Spleen (tissue), 7 donors: ENCODE data around the gene STEAP4.

Source experiments
- POLR2AphosphoS5 ChIP-seq, 3 donors: sonication (generic); formaldehyde crosslinking; IDR thresholded peaks; one replicate each; pipeline ENCODE4 v1.5.1; 2017; ENCODE audit warnings: antibody characterized with exemption in 3 of 3
- TF ChIP-seq, protein P1 (sequence below), 11 experiments: fragments of 200-600 bp in 7 of 11; fragments of 450-650 bp in 4 of 11; sonication (generic) in 4 of 11; IDR thresholded peaks in 8 of 11; conservative IDR thresholded peaks in 3 of 11; 1 replicate in 7 of 11; 2 replicates in 4 of 11; pipeline versions ENCODE4 v1.4.0 to v1.8.0; 2016 to 2021; ENCODE audit warnings: antibody characterized with exemption in 11 of 11, inconsistent platforms in 4 of 11, mild to moderate bottlenecking in 1 of 11
- donor health status: DM: no; HTN: no; CAD: no; lungs with moderate emphysema.
- donor health status: DM: no; HTN: no; CAD: no.
- donor health status: DM: no; HTN: no; CAD: no.

DNA sequence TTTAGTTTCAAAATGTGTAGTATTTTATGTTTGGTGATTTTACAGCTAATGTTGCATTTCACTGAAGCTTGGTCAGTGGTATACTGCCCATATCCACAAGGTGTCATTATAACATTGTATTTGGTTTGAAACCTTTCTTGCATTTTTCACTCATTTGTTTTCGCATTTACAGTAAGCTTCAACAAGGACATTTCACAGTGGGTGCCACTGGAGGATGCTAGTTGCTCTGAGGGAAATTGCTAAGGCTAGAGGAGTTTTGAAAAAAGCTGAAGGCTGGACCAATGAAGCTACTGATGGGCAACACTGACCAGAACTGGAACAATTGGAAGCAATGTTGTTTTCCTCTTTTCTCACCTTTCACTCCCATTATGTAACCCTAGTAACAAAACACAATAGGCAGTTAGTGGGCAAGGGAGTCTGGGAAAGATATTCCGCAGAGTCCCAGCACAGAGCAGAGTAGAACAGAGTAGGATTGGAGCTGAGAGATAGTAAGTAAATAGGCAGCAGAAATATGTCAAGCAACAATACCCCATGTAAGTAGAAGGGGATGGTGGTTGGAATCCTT lies 63.3 kb downstream of the STEAP4 start:
- TF ChIP-seq, protein P1, sequence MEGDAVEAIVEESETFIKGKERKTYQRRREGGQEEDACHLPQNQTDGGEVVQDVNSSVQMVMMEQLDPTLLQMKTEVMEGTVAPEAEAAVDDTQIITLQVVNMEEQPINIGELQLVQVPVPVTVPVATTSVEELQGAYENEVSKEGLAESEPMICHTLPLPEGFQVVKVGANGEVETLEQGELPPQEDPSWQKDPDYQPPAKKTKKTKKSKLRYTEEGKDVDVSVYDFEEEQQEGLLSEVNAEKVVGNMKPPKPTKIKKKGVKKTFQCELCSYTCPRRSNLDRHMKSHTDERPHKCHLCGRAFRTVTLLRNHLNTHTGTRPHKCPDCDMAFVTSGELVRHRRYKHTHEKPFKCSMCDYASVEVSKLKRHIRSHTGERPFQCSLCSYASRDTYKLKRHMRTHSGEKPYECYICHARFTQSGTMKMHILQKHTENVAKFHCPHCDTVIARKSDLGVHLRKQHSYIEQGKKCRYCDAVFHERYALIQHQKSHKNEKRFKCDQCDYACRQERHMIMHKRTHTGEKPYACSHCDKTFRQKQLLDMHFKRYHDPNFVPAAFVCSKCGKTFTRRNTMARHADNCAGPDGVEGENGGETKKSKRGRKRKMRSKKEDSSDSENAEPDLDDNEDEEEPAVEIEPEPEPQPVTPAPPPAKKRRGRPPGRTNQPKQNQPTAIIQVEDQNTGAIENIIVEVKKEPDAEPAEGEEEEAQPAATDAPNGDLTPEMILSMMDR (IDR thresholded peaks at IDR 0.05 in 8 of 11, conservative IDR thresholded peaks at IDR 0.05 in 3 of 11), result peak; percentile 21 to 84 (median 60)
- no peak for TF ChIP-seq POLR2AphosphoS5 (IDR thresholded peaks at IDR 0.05)
